ENCODE data around the gene TTC24.

DNA sequence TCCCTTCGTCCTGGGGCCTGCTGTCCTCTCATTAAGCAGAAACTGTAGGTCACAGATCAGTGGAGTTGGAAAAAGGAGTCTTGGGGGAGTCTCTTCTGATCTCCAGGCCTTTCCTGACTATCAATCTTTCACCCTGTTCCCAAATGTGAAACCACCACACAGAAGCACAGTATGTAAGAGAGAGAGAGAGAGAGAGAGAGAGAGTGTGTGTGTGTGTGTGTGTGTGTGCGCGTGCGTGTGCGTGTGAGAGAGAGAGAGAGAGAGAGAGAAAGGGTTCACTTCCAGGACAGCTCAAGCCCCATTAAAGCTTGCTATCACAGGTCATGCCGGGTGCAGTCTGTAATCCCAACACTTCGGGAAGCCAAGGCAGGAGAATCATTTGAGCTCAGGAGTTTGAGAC lies 1.5 kb upstream of the TTC24 start:
- TF ChIP-seq, protein P1, sequence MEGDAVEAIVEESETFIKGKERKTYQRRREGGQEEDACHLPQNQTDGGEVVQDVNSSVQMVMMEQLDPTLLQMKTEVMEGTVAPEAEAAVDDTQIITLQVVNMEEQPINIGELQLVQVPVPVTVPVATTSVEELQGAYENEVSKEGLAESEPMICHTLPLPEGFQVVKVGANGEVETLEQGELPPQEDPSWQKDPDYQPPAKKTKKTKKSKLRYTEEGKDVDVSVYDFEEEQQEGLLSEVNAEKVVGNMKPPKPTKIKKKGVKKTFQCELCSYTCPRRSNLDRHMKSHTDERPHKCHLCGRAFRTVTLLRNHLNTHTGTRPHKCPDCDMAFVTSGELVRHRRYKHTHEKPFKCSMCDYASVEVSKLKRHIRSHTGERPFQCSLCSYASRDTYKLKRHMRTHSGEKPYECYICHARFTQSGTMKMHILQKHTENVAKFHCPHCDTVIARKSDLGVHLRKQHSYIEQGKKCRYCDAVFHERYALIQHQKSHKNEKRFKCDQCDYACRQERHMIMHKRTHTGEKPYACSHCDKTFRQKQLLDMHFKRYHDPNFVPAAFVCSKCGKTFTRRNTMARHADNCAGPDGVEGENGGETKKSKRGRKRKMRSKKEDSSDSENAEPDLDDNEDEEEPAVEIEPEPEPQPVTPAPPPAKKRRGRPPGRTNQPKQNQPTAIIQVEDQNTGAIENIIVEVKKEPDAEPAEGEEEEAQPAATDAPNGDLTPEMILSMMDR (IDR thresholded peaks at IDR 0.05; ENCODE audit: insufficient read depth, low read length, poor library complexity, severe bottlenecking), result no peak
- TF ChIP-seq EZH2phosphoT487 (conservative IDR thresholded peaks at IDR 0.05; ENCODE audit: low read length), result no peak

Measured in SU-DHL-6 (cell line).